ENCODE results near the gene FOXQ1.

DNA sequence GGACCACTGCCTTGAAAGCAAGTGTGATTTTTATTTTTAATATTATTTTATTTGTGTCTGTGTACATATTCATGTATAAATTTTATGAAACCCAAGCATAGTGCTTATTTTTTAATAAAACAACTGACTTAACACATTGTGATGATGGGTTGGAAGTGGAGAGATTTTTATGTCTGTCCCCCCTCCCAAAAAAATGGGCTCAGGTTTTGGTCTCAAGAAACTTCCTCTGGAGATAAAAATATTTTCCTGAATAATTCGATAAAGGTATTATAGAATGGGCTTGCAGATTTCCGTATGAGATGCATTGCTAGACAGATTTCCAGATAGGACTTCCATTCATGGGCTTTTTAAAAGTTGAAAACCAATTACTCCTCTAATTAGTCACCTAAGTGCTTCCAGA is 2.7 kb downstream of the FOXQ1 start:
- TF ChIP-seq, protein P1, sequence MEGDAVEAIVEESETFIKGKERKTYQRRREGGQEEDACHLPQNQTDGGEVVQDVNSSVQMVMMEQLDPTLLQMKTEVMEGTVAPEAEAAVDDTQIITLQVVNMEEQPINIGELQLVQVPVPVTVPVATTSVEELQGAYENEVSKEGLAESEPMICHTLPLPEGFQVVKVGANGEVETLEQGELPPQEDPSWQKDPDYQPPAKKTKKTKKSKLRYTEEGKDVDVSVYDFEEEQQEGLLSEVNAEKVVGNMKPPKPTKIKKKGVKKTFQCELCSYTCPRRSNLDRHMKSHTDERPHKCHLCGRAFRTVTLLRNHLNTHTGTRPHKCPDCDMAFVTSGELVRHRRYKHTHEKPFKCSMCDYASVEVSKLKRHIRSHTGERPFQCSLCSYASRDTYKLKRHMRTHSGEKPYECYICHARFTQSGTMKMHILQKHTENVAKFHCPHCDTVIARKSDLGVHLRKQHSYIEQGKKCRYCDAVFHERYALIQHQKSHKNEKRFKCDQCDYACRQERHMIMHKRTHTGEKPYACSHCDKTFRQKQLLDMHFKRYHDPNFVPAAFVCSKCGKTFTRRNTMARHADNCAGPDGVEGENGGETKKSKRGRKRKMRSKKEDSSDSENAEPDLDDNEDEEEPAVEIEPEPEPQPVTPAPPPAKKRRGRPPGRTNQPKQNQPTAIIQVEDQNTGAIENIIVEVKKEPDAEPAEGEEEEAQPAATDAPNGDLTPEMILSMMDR (IDR thresholded peaks at IDR 0.05 in 4 of 5, conservative IDR thresholded peaks at IDR 0.05 in 1 of 5): no peak
- TF ChIP-seq POLR2A (IDR thresholded peaks at IDR 0.05): no peak

Data from gastrocnemius medialis (tissue), 4 donors.